Heart left ventricle (tissue), 16 donors: ENCODE data around the gene MAN1B1. TPM values are rescaled to one million over a fixed set of nuclear protein-coding genes. Genes with fewer than 3 reads are reported as not detected.

Source experiments
- ATAC-seq, 4 donors: fragments of 200-7000 bp; cut with Tn5 transposase; one replicate each; pipeline ENCODE4 v1.9.1; 2020 to 2022; ENCODE audit warnings: moderate library complexity in 4 of 4, mild to moderate bottlenecking in 3 of 4, moderate number of reproducible peaks in 1 of 4
- DNase-seq, 5 donors: peaks; one replicate each; pipeline ENCODE4 v3.0.0-alpha.2; 2020
- H3K27ac ChIP-seq, 12 donors: fragments of 200-600 bp; sonication (generic) in 4 of 12; one replicate each; pipeline versions ENCODE4 v1.5.0 to v1.8.0; 2016 to 2022; ENCODE audit warnings: mild to moderate bottlenecking in 2 of 12
- H3K27me3 ChIP-seq, 9 donors: fragments of 200-600 bp; sonication (generic) in 2 of 9; one replicate each; pipeline versions ENCODE4 v1.5.1 to v1.8.0; 2016 to 2022; ENCODE audit warnings: mild to moderate bottlenecking in 3 of 9
- H3K36me3 ChIP-seq, 9 donors: fragments of 200-600 bp; sonication (generic) in 2 of 9; one replicate each; pipeline versions ENCODE4 v1.5.0 to v1.8.0; 2018 to 2022; ENCODE audit warnings: mild to moderate bottlenecking in 2 of 9
- H3K4me1 ChIP-seq, 12 donors: fragments of 200-600 bp; sonication (generic) in 4 of 12; one replicate each; pipeline versions ENCODE4 v1.5.0 to v1.8.0; 2016 to 2022; ENCODE audit warnings: mild to moderate bottlenecking in 3 of 12
- H3K4me3 ChIP-seq, 12 donors: fragments of 200-600 bp; sonication (generic) in 4 of 12; one replicate each; pipeline versions ENCODE4 v1.5.0 to v1.8.0; 2017 to 2022; ENCODE audit warnings: mild to moderate bottlenecking in 9 of 12, moderate library complexity in 4 of 12
- H3K9me3 ChIP-seq, 12 donors: fragments of 200-600 bp; sonication (generic) in 4 of 12; one replicate each; pipeline versions ENCODE4 v1.5.0 to v1.8.0; 2016 to 2022; ENCODE audit warnings: mild to moderate bottlenecking in 1 of 12
- CTCF ChIP-seq, 12 donors: fragments of 200-600 bp; sonication (generic) in 4 of 12; IDR thresholded peaks; one replicate each; pipeline versions ENCODE4 v1.5.0 to v1.8.0; 2018 to 2022; ENCODE audit warnings: antibody characterized with exemption in 12 of 12, mild to moderate bottlenecking in 5 of 12
- POLR2A ChIP-seq, 2 donors: fragments of 450-650 bp; IDR thresholded peaks; one replicate each; pipeline ENCODE4 v1.6.1; 2017; ENCODE audit warnings: antibody characterized with exemption in 2 of 2, mild to moderate bottlenecking in 2 of 2, moderate library complexity in 2 of 2
- WGBS, 4 donors: extraction: QIAGEN DNeasy Blood & Tissue Kit in 2 of 4; methylation state at CpG; one replicate each; pipeline versions ENCODE4 v1.1.5 to v1.1.7; 2013 to 2018; 5-methylcytosine and 5-hydroxymethylcytosine counted together
- intact Hi-C, 10 donors: fragments of 100-400 bp; cut with DNase I; formaldehyde crosslinking; loops; one replicate each; pipeline versions ENCODE4 v1.11.1 to v1.14.2; 2022
- polyA plus RNA-seq, 2 donors: library from polyadenylated mRNA; stranded (reverse); fragments of 200-250 nt; gene quantifications; one replicate each; pipeline ENCODE4 v1.2.3, GENCODE V29; 2013
- total RNA-seq, 9 donors: library from RNA; depleted of rRNA in 2 of 9; stranded (reverse); fragments of >200 nt in 2 of 9; fragmentation: NEBNext Ultra II Directional in 3 of 9; extraction: Animal tissue kit (Norgen Biotek cat#: 25700) in 3 of 9; gene quantifications; one replicate each; pipeline versions ENCODE4 v1.1.0 to v1.2.4, GENCODE V29; 2016 to 2023
- donor health status: ischemic (EF 13 %, LVEDD 7.1; RV severe dilation, severe dysfunction).
- donor health status: healthy with polysubstance abuse.
- donor health status: DM: no; HTN: yes; CAD: no.
- donor health status: DM: no; HTN: no; CAD: no.
- donor health status: ischemic (EF 25% LVEDD 6.9; RV normal size, moderate dysfunction).
- donor health status: ischemic (EF 25% LVEDD 5.7; RV mildly dilated, moderate dysfunction).
- donor health status: healthy.
- donor health status: DM: yes; HTN: yes; CAD: no.
- donor health status: ischemic (EF 35%, LVEDD 5.7; RV mildly dilated, moderate dysfunction).
- donor health status: nonischemic (EF 11% LVEDD 7.7; RV severe dilation, severe dysfunction).
- donor health status: DM: yes; HTN: yes; CAD: no.
- donor health status: PGD.
- donor health status: ischemic (EF 29% LVEDD 5.4; RV normal size, mild dysfunction).
- donor health status: nonischemic (EF 23%, LVEDD 6.1; RV moderate dilation, normal function).

The MAN1B1 gene
- total and polyA plus RNA-seq, 11 donors: 17.6 to 40.6 (median 24.6) TPM

GRCh38 chr9:137055385-137056364 is 31.1 kb upstream of the MAN1B1 start:
- peaks cover 3 to 43% (median 21%) of the 10 kb centered on the region in 9 donors for H3K27me3 ChIP-seq
- TF ChIP-seq CTCF (IDR thresholded peaks at IDR 0.05) (no peak), POLR2A (IDR thresholded peaks at IDR 0.05) (no peak)
- DNase-seq (peak; percentile 94 to 95 (median 94)), ATAC-seq (peak; percentile 86 to 95 (median 88))
- H3K9me3 ChIP-seq: no peaks in the 10 kb centered on the region
- peaks cover 15 to 49% (median 34%) of the 10 kb centered on the region in 12 donors for H3K4me1 ChIP-seq
- H3K36me3 ChIP-seq: no peaks in the 10 kb centered on the region
- H3K4me3 ChIP-seq: peak overlapping the region in 2 of 12 donors; percentile 4 to 13
- WGBS, 4 donors: 12 to 29% (median 16%) methylated on average over 16 to 28 of the region's 28 CpGs
- intact Hi-C loops: no loop called here
- peak overlapping the region; percentile 49 to 89 (median 81) for H3K27ac ChIP-seq

- Histone ChIP-seq H3K9me3 (no peaks in the 10 kb centered on the region), H3K36me3 (no peaks in the 10 kb centered on the region), H3K4me3 (no peak overlapping the region), H3K27me3 (peaks cover 3 to 32% (median 17%) of the 10 kb centered on the region in 9 donors), H3K4me1 (peaks cover 15 to 49% (median 34%) of the 10 kb centered on the region in 12 donors), H3K27ac (peak overlapping the region in 2 of 12 donors; percentile 80 to 83)
- no peak for TF ChIP-seq POLR2A (IDR thresholded peaks at IDR 0.05)
- no peak for TF ChIP-seq CTCF (IDR thresholded peaks at IDR 0.05)
- WGBS, 4 donors: 73 to 76% (median 75%) methylated on average over 17 of the region's 17 CpGs
- DNase-seq: no peak
- intact Hi-C loops: no loop called here
- no peak for ATAC-seq
Observed at GRCh38 chr9:137056739-137057415, 29.9 kb upstream of the MAN1B1 start.

- Histone ChIP-seq H3K36me3 (no peaks in the 10 kb centered on the region), H3K27ac (no peak overlapping the region), H3K4me3 (no peak overlapping the region), H3K9me3 (no peaks in the 10 kb centered on the region), H3K4me1 (peaks cover 15 to 46% (median 33%) of the 10 kb centered on the region in 12 donors), H3K27me3 (peaks cover 2 to 27% (median 14%) of the 10 kb centered on the region in 9 donors)
- 65 to 80% (median 71%) methylated on average over 16 of the region's 16 CpGs for WGBS, 4 donors
- no peak for ATAC-seq
- intact Hi-C loops: no loop called here
- TF ChIP-seq CTCF (IDR thresholded peaks at IDR 0.05) (no peak), POLR2A (IDR thresholded peaks at IDR 0.05) (no peak)
- no peak for DNase-seq
Observed at GRCh38 chr9:137057545-137057944, 29.2 kb upstream of the MAN1B1 start.
